Stomach smooth muscle (tissue), 2 donors: ENCODE results near the gene OR10G8.

Source experiments
- H3K27ac ChIP-seq: one replicate; pipeline ENCODE4 v1.7.0; 2013; ENCODE audit warnings: mild to moderate bottlenecking, low read length, inconsistent platforms
- H3K27me3 ChIP-seq, 2 donors: one replicate each; pipeline ENCODE4 v1.7.0; 2013; ENCODE audit warnings: low read length in 2 of 2; ENCODE audit not compliant: insufficient read depth in 2 of 2, control insufficient read depth in 1 of 2
- H3K36me3 ChIP-seq, 2 donors: one replicate each; pipeline ENCODE4 v1.7.0; 2013; ENCODE audit warnings: low read length in 2 of 2; ENCODE audit not compliant: control insufficient read depth in 2 of 2, insufficient read depth in 2 of 2
- H3K4me1 ChIP-seq: one replicate; pipeline ENCODE4 v1.7.0; 2013; ENCODE audit warnings: low read length; ENCODE audit not compliant: control insufficient read depth, insufficient read depth
- H3K4me3 ChIP-seq, 2 donors: one replicate each; pipeline ENCODE4 v1.7.0; 2013; ENCODE audit warnings: low read length in 2 of 2
- H3K9ac ChIP-seq, 2 donors: one replicate each; pipeline ENCODE4 v1.7.0; 2013; ENCODE audit warnings: low read length in 2 of 2, mild to moderate bottlenecking in 1 of 2
- H3K9me3 ChIP-seq, 2 donors: one replicate each; pipeline ENCODE4 v1.7.0; 2013; ENCODE audit warnings: low read length in 2 of 2; ENCODE audit not compliant: control insufficient read depth in 2 of 2
- donor health status: healthy.
- donor health status: Pancreatic carcinoma.

Gene OR10G8

DNA sequence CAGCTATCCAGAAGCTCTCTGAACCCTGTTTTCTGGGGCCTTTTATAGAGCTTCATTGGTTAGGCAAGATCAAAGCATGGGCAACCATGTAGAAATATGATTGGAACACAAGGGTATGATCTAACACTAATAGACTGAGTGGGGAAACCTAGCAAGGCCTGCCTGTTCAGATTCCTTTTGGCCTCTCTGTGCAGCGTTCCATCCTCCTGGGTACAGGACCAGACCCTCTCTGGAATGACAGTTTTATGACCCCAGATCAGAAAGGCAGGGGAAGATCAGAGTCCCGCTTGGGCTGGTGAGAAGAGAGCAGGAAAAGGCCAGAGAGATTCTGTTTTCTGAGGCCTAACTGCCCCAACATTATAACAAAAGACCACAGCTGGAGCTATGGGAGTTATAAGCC, 52.0 kb downstream of the OR10G8 start:
- Histone ChIP-seq H3K36me3 (no peaks in the 10 kb centered on the region), H3K27ac (no peak overlapping the region), H3K9ac (no peak overlapping the region), H3K4me3 (no peak overlapping the region), H3K9me3 (no peaks in the 10 kb centered on the region), H3K4me1 (peaks cover 6% of the 10 kb centered on the region), H3K27me3 (peaks cover 14 to 20% of the 10 kb centered on the region in 2 donors)

DNA sequence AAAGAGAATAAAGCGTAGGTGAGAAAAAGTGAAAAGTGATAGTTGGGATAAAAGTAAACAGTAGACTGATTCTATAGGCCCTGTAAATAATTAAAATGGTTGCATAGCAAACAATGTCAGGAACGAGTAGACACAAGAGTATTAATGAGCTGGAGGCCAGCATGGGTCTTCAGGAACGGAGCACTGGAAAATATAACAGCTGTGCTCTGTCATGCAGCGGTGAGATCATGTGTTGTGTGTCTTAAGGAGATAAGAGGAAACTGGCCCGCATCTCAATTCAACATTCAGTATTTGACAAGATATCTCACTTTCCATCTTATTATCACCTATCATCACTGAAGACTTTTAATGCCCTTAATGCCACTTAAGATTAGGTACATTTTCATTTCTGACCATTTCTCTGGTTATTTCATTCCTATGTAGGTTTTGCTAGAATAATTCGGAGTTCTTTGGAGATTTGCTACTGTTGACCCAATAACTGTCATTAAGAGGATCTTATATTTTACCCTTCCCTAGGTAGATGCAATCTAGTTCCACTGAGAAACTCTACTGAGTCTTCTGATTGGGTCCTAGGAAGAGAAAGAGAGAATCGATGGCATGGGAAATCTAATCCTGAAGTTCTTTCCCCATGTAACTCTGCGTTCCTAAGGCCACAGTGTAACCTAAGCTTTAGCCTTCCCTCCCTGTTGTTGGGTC, 53.2 kb downstream of the OR10G8 start:
- Histone ChIP-seq H3K9ac (no peak overlapping the region), H3K27ac (no peak overlapping the region), H3K4me1 (peaks cover 6% of the 10 kb centered on the region), H3K36me3 (no peaks in the 10 kb centered on the region), H3K9me3 (no peaks in the 10 kb centered on the region), H3K27me3 (peaks cover 14 to 20% of the 10 kb centered on the region in 2 donors), H3K4me3 (no peak overlapping the region)
